GM12873 (cell line): ENCODE measurements around the gene TRIM8.

Experiments
- TF ChIP-seq, protein P1 (sequence below): IDR thresholded peaks from 2 replicates; pipeline ENCODE4 v1.5.1; 2012; ENCODE audit warnings: low read depth, mild to moderate bottlenecking, moderate library complexity, low read length, control low read depth; ENCODE audit not compliant: insufficient read depth; ENCODE audit errors: missing control alignments

The TRIM8 gene

GRCh38 chr10:102629661-102630614, 14.3 kb upstream of the TRIM8 start:
- TF ChIP-seq, protein P1, sequence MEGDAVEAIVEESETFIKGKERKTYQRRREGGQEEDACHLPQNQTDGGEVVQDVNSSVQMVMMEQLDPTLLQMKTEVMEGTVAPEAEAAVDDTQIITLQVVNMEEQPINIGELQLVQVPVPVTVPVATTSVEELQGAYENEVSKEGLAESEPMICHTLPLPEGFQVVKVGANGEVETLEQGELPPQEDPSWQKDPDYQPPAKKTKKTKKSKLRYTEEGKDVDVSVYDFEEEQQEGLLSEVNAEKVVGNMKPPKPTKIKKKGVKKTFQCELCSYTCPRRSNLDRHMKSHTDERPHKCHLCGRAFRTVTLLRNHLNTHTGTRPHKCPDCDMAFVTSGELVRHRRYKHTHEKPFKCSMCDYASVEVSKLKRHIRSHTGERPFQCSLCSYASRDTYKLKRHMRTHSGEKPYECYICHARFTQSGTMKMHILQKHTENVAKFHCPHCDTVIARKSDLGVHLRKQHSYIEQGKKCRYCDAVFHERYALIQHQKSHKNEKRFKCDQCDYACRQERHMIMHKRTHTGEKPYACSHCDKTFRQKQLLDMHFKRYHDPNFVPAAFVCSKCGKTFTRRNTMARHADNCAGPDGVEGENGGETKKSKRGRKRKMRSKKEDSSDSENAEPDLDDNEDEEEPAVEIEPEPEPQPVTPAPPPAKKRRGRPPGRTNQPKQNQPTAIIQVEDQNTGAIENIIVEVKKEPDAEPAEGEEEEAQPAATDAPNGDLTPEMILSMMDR = no peak

DNA sequence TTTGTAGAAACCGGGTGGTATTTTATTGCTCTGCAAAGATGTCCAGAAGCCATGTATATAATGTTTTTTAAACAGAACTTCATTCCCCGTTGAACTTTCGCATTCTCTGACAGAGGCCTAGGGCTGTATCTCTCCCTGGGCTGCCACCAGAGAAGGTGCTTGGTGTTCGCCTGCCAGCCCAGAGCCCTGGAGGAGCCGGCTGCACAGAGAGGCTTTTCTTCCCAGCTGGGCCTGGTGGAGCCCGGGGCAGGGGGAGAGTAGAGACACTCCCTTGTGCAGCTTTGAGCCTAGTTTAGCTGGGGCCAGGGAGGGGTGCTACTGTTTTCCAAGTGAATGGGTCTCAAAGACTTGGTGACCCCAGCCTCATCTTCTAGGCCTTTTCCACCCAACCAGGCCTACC, 13.6 kb upstream of the TRIM8 start:
- TF ChIP-seq, protein P1 = no peak

DNA sequence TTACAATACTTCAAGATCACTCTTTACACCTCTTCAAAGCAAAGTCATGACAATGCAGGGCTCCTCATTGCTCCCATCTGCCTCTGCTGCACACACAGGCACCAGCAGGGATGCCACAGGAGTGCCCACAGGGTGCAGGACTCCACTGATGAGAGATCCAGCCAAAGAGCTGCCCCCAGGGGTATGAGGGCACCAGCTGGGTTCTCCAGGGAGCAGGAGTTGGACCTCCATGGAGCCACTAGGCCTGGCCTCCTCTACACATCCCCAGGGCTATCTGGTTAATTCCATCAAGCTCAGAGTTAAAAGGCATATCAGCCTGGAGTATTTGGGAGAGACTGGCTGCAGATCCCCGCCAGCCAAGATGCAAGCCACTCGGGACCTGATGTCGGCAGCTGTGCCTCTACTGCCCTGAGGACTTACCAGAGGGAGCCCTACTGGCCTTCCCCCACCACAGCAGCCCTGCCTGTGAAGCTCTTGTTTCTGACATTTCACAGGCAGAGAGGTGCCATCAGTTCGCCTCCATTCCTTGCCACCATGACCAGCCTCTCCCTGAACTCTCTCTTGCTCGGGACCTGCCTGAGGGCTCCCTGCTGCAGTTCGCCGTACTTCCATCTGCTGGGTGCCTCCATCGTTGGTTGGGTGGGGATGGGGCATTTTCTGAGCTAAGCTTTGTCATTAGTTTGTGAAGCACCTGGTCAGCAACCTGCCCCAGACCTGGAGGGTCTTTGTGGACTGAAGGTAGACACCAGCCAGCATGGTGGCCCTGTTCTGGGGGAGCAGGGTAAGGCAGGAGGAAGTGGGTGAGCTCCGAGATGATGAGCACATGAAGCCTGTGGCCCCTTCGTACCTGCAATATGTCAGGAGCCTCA, 12.5 kb upstream of the TRIM8 start:
- TF ChIP-seq, protein P1 = no peak

GRCh38 chr10:102632394-102633111, 11.7 kb upstream of the TRIM8 start:
- TF ChIP-seq, protein P1 = no peak

DNA sequence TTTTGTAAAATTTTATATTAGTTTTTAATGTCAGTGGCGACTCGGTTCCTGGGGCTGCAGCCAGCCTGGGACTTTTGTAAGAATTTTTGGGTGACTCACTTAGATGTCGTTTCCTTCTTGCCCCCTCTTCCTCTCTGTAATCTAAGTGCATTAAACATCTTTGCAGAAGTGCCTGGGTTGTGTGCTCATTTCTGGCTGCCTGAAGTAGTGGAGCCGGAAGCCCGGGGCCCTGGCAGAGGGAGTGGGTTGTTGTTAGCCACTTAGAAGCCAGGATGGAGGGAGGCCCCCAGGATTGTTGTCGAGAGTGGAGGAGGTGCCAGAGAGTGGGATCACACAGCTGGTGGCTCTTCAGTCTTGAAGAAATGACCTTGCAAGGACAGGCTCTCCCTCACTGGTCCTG, 11.0 kb upstream of the TRIM8 start:
- TF ChIP-seq, protein P1 = no peak

GRCh38 chr10:102633848-102634247, 10.4 kb upstream of the TRIM8 start:
- TF ChIP-seq, protein P1 = no peak
